Parathyroid adenoma (tissue), 2 donors: ENCODE results near the gene GDNF.

Experiments used
- H2AFZ ChIP-seq: fragments of 300-600 bp; sonication (generic); one replicate; pipeline ENCODE4 v1.7.0; 2017; ENCODE audit warnings: antibody characterized with exemption, mild to moderate bottlenecking
- H3K27ac ChIP-seq: fragments of 300-600 bp; sonication (generic); one replicate; pipeline ENCODE4 v1.7.0; 2017
- H3K27me3 ChIP-seq: fragments of 300-600 bp; sonication (generic); one replicate; pipeline ENCODE4 v1.7.0; 2017; ENCODE audit warnings: low read length; ENCODE audit not compliant: control insufficient read depth, insufficient read depth
- H3K36me3 ChIP-seq: fragments of 300-600 bp; sonication (generic); one replicate; pipeline ENCODE4 v1.7.0; 2017; ENCODE audit warnings: low read length; ENCODE audit not compliant: control insufficient read depth, insufficient read depth
- H3K4me1 ChIP-seq: fragments of 300-600 bp; sonication (generic); one replicate; pipeline ENCODE4 v1.7.0; 2017; ENCODE audit warnings: control low read depth
- H3K4me2 ChIP-seq: fragments of 300-600 bp; sonication (generic); one replicate; pipeline ENCODE4 v1.7.0; 2017; ENCODE audit warnings: low read length
- H3K4me3 ChIP-seq: fragments of 300-600 bp; sonication (generic); one replicate; pipeline ENCODE4 v1.7.0; 2017; ENCODE audit warnings: low read depth, low read length
- H3K79me2 ChIP-seq: fragments of 300-600 bp; sonication (generic); one replicate; pipeline ENCODE4 v1.7.0; 2017; ENCODE audit warnings: control low read depth
- H3K9ac ChIP-seq: fragments of 300-600 bp; sonication (generic); one replicate; pipeline ENCODE4 v1.7.0; 2017; ENCODE audit warnings: mild to moderate bottlenecking
- H3K9me3 ChIP-seq: fragments of 300-600 bp; sonication (generic); one replicate; pipeline ENCODE4 v1.7.0; 2017; ENCODE audit warnings: low read length; ENCODE audit not compliant: control insufficient read depth
- TF ChIP-seq, protein P1 (sequence below): fragments of 300-600 bp; sonication (generic); IDR thresholded peaks from one replicate; pipeline ENCODE4 v1.7.0; 2017; ENCODE audit warnings: antibody characterized with exemption, mild to moderate bottlenecking
- donor health status: primary hyperparathyroidism.

Gene GDNF

DNA sequence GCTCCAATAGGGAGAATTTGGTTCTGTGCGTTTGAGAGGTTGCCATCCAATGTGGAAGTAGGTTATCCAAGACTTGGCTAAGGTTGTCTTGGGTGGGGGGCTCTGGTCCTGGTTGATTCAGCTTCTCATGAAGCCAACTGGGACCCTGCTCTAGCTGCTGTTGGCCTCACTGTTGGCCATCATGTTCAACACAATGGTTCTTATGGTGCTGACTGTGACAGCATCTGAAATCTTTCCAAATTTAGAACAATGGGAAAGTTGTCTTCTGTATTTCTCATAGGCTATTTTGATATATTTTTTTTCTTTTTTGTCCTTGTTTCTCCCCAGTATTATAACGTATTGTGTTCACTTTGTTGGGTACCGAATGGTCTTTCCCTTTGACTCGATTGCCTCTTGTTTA lies 71.9 kb downstream of the GDNF start:
- Histone ChIP-seq H3K9ac (no peak overlapping the region), H3K27me3 (no peaks in the 10 kb centered on the region), H3K27ac (no peak overlapping the region), H2AFZ (no peak overlapping the region), H3K4me1 (no peaks in the 10 kb centered on the region), H3K36me3 (no peaks in the 10 kb centered on the region), H3K4me2 (no peak overlapping the region), H3K9me3 (no peaks in the 10 kb centered on the region), H3K4me3 (no peak overlapping the region), H3K79me2 (no peaks in the 10 kb centered on the region)
- TF ChIP-seq, protein P1, sequence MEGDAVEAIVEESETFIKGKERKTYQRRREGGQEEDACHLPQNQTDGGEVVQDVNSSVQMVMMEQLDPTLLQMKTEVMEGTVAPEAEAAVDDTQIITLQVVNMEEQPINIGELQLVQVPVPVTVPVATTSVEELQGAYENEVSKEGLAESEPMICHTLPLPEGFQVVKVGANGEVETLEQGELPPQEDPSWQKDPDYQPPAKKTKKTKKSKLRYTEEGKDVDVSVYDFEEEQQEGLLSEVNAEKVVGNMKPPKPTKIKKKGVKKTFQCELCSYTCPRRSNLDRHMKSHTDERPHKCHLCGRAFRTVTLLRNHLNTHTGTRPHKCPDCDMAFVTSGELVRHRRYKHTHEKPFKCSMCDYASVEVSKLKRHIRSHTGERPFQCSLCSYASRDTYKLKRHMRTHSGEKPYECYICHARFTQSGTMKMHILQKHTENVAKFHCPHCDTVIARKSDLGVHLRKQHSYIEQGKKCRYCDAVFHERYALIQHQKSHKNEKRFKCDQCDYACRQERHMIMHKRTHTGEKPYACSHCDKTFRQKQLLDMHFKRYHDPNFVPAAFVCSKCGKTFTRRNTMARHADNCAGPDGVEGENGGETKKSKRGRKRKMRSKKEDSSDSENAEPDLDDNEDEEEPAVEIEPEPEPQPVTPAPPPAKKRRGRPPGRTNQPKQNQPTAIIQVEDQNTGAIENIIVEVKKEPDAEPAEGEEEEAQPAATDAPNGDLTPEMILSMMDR: no peak

DNA sequence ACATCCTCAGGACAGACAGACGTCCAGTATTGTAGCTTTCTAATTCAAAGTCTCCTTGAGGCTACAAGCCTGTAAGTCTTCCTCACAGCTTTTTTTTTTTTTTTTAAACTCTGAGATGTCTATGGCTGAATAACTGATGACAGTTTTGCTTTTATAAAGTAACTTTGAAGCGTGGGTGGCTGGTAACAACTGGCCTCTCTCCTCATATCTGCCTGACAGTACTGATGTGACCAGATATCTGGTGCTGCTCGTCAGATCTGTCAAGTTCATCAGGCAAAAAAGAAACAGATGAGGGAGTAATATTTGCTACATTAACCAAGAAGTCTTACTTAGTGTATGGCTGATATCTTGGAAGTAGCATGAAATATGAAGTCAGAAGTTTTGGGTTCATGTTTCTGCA lies 72.6 kb downstream of the GDNF start:
- Histone ChIP-seq H2AFZ (no peak overlapping the region), H3K4me1 (no peaks in the 10 kb centered on the region), H3K9ac (no peak overlapping the region), H3K4me2 (no peak overlapping the region), H3K4me3 (no peak overlapping the region), H3K27me3 (no peaks in the 10 kb centered on the region), H3K27ac (no peak overlapping the region), H3K79me2 (no peaks in the 10 kb centered on the region), H3K36me3 (no peaks in the 10 kb centered on the region), H3K9me3 (no peaks in the 10 kb centered on the region)
- TF ChIP-seq, protein P1: no peak
